ENCODE results near the gene HSPA4.
"Not testable (repeated sequence)": the region's sequence is repeated elsewhere in the genome, so short reads cannot be mapped to it uniquely, and the experiment has no call there.

Gene HSPA4

DNA sequence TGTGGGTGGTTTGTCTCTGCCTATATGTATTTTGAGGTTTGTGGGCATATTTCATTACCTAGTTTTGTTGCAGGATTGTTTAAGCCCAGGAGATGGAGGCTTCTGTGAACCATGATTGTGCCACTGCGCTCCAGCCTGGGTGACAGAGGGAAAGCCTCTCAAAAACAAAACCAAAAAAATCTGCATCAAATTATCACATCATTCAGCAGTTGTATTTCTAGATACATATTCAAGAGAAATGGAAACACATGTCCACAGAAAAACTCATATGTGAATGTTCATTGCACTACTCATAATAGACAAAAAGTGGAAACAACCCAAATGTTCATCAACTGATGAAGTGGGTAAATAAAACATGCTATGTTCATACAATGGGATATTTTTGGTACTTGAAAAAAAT, 29.9 kb downstream of the HSPA4 start:
- DNase-seq (ENCODE audit: insufficient read length, low spot score) (no peak), FAIRE-seq (no peak)
- TF ChIP-seq CTCF (IDR thresholded peaks at IDR 0.05; ENCODE audit: insufficient read depth, missing control alignments): no peak

- TF ChIP-seq CTCF (IDR thresholded peaks at IDR 0.05; ENCODE audit: insufficient read depth, missing control alignments): no peak
- no peak for DNase-seq (ENCODE audit: insufficient read length, low spot score)
- FAIRE-seq: no peak
Measured at GRCh38 chr5:133082128-133082527, 30.3 kb downstream of the HSPA4 start.

GRCh38 chr5:133083901-133084300, 32.1 kb downstream of the HSPA4 start:
- DNase-seq (ENCODE audit: insufficient read length, low spot score) (no peak), FAIRE-seq (no peak)
- no peak for TF ChIP-seq CTCF (IDR thresholded peaks at IDR 0.05; ENCODE audit: insufficient read depth, missing control alignments)

DNA sequence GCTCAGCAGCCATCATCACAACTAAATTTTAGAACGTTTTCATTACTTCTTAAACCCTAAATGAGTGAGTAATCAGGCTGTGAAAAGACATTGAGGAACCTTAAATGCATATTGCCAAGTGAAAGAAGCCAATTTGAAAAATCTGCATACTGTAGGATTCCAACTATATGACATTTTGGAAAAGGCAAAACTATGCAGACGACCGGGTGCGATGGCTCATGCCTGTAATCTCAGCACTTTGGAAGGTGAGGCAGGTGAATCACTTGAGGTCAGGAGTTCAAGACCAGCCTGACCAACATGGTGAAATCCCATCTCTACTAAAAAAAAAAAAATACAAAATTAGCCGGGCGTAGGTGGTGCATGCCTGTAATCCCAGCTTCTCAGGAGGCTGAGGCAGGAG, 33.4 kb downstream of the HSPA4 start:
- not testable (repeated sequence) for FAIRE-seq; DNase-seq (ENCODE audit: insufficient read length, low spot score)

DNA sequence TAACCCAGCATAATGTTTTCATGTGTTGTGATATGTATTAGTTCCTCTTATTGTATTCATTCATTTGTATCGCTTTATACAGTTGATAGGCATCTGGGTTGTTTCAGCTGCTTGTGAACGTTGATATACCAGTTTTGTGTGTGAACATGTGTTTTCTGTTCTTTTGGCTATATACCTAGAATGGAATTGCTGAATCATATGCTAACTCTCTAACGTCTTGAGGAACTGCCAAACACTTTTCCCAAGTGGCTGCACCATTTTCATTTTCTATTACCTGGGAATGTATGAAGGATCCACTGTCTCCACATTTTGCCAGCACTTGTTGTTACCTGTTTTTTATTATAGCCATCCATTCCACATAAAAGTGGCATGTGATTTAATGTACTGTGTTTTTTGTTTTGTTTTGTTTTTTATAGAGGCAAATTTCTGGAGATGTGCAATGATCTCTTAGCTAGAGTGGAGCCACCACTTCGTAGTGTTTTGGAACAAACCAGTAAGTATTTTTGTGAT, 34.6 kb downstream of the HSPA4 start:
- no peak for DNase-seq (ENCODE audit: insufficient read length, low spot score)
- no peak for TF ChIP-seq CTCF (IDR thresholded peaks at IDR 0.05; ENCODE audit: insufficient read depth, missing control alignments)
- FAIRE-seq: no peak

DNA sequence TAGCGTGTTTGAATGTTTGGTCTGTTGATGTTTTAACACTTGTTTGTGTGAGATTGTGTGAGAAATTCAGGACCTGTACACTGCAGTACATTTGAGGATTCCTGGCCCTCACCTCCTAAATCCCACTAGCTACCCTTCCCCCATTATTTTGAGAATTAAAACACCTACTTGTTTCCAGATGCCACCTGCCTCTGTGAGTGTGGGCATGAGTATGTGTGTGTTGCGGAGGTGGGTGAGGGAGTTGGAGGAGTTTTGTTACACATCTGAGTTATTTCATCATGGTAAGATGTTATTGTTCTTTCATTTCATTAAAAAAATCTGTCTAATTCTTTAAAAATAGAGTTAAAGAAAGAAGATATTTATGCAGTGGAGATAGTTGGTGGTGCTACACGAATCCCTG, 36.3 kb downstream of the HSPA4 start:
- no peak for TF ChIP-seq CTCF (IDR thresholded peaks at IDR 0.05; ENCODE audit: insufficient read depth, missing control alignments)
- no peak for FAIRE-seq
- no peak for DNase-seq (ENCODE audit: insufficient read length, low spot score)

- DNase-seq (ENCODE audit: insufficient read length, low spot score): no peak
- peak; percentile 38 for FAIRE-seq
- no peak for TF ChIP-seq CTCF (IDR thresholded peaks at IDR 0.05; ENCODE audit: insufficient read depth, missing control alignments)
Measured at GRCh38 chr5:133091034-133091433, 39.2 kb downstream of the HSPA4 start.

DNA sequence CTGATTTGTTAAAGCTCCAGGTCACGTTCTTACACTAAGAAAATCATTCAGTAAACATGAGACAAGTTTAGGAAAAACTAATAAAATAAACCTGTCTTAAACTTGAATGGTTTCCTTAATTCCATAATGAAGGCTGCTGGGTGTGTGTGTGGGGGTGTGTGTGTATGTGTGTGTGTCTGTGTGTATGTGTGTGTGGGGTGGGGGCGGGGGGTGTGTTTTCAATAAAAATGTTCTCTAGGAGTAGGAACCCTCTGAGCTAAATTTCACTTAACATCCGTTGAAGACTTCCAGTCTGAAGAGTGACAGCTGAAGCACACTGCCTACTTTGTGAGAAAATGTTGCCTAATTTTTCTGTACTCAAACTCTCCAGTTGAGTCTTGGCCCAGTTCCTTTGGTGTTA, 54.5 kb downstream of the HSPA4 start:
- DNase-seq (ENCODE audit: insufficient read length, low spot score) (no peak), FAIRE-seq (no peak)
- no peak for TF ChIP-seq CTCF (IDR thresholded peaks at IDR 0.05; ENCODE audit: insufficient read depth, missing control alignments)

All from D721Med (cell line).